ENCODE results near the gene S1PR5.

- TF ChIP-seq CTCF (IDR thresholded peaks at IDR 0.05) (no peak), POLR2A (IDR thresholded peaks at IDR 0.05) (no peak)
Measured at GRCh38 chr19:10566658-10567410, 49.6 kb upstream of the S1PR5 start.

Measured in lower leg skin (tissue), 3 donors.